SK-N-MC (cell line): ENCODE measurements around the gene EPN3.

Experiments used
- DNase-seq: peaks from one replicate; pipeline ENCODE4 v3.0.0-alpha.2; 2011; ENCODE audit warnings: low read depth, low spot score
- H3K27ac ChIP-seq: fragments of 200-600 bp; sonication (generic); 2 replicates; pipeline ENCODE4 v1.5.1; 2016; ENCODE audit warnings: mixed run types
- H3K36me3 ChIP-seq: fragments of 200-600 bp; sonication (generic); 2 replicates; pipeline ENCODE4 v1.6.1; 2017; ENCODE audit warnings: antibody characterized with exemption, low read length, mixed read lengths; ENCODE audit not compliant: insufficient read depth
- H3K4me3 ChIP-seq: fragments of 200-600 bp; sonication (generic); 2 replicates; pipeline ENCODE4 v1.5.1; 2016
- H3K9ac ChIP-seq: fragments of 200-600 bp; sonication (generic); 2 replicates; pipeline ENCODE4 v1.8.0; 2017; ENCODE audit warnings: mixed run types, mixed read lengths; ENCODE audit not compliant: insufficient read length
- H3K9me3 ChIP-seq: fragments of 200-600 bp; sonication (generic); 2 replicates; pipeline ENCODE4 v1.6.1; 2017; ENCODE audit warnings: low read depth, mild to moderate bottlenecking, antibody characterized with exemption, low read length, moderate library complexity, mixed read lengths
- EZH2 ChIP-seq: fragments of 200-600 bp; sonication (generic); IDR thresholded peaks from one replicate; pipeline ENCODE4 v1.6.1; 2017; ENCODE audit warnings: antibody characterized with exemption
- FOXP2 ChIP-seq: optimal IDR thresholded peaks from 2 replicates; pipeline ENCODE3; 2011; ENCODE audit warnings: mild to moderate bottlenecking, moderate library complexity; ENCODE audit not compliant: insufficient read depth; ENCODE audit errors: extremely low read length, control extremely low read depth
- POLR2AphosphoS5 ChIP-seq: IDR thresholded peaks from 2 replicates; pipeline ENCODE4 v1.6.1; 2012; ENCODE audit warnings: mild to moderate bottlenecking, low read depth, low read length, borderline replicate concordance

The EPN3 gene

DNA sequence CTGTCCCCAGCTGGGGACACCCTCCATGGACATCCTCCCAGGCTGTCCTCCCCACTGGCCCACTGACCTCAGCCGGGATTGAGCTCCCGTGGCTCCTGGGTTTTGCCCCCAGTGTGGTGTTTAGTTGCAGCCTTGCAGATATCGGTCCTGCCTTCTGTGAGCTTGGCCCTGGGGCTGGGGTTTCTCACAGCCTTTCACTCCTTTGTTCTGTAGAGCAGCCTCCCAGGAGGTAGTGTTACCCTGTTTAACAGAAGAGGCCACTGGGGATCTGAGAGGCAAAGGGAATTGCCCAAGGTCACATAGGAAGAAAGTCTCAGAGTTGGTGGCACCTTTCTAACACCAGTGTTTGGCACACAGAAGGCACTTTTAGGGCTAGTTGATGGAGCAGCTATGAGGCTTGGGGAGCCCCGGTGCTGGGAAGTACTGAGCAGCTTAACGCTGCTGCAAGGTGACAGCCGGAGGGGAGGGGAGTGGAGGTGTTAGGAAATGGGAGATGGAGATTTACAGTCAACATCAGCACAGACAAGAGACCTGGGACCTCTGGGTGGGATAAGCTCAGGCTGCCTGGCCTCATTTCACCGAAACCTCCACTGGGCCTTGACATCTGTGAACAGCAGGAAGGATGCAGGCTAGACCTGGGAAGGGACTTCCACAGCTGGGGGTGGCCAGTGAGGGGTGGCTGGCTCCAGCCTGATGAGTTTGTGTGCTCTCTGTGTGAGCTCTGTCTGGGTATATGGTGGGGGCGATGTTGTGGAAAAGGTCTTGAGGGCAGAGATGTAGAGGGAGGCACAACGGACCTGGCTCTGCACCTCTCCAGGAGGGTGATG is 54.1 kb downstream of the EPN3 start:
- Histone ChIP-seq H3K9me3 (no peaks in the 10 kb centered on the region), H3K4me3 (no peak overlapping the region), H3K9ac (no peak overlapping the region), H3K36me3 (no peaks in the 10 kb centered on the region; the same call in 1 of the 2 replicates), H3K27ac (no peak overlapping the region)
- TF ChIP-seq EZH2 (no peak), POLR2AphosphoS5 (no peak), FOXP2 (no peak)
- no peak for DNase-seq

DNA sequence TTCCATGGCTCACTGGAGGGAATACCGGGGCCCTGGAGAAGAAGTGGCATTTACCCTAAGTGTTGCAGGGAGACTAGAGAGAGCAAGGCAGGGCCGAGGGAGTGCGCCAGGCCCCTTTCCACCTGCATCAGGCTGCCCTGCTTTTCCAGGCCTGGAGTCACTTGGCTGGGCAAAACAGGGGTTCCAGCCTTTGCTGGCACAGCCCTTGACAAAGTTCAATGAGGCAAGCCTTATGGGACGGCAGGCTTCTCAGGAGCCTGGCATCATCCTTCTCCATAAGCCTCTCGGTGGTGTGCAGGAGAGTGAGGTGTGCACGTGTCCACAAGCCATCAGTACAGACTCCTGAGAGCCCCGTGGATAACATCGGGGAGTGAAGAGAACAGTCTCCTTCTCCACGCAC is 55.0 kb downstream of the EPN3 start:
- no peak for TF ChIP-seq POLR2AphosphoS5
- TF ChIP-seq FOXP2, result no peak
- TF ChIP-seq EZH2, result no peak

DNA sequence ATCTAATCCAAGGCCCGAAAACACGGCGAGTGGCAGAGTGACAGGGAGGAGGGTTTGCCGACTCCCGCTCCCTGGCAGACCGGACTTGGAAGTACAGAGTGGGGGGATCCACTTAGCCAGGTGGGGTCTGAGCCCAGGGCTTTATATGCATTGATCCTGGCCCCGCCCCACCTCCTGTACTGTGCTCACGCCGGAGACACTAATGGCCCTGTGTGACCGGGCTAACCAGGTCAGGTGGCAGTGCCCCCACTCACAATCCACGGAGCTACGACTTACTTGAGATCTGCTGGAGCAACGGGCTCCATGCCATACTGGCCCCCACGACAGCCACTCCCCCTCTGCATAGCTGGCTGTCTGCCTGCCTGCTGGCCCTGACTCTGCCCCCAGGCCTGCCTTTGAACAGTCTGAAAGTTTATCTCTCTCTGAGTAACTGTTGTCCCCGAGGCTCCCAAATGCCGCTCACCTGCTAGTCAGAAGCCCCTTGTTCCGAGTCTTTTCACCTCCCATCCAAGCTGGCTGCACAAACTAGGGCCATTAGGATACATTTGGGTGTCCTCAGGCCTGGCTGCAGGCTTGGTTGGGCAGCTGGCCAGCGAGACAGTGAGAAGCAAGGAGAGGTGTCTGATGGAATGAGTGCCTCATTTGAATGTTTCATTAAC is 56.0 kb downstream of the EPN3 start:
- Histone ChIP-seq H3K36me3 (no peaks in the 10 kb centered on the region), H3K27ac (no peak overlapping the region), H3K9me3 (no peaks in the 10 kb centered on the region), H3K4me3 (no peak overlapping the region), H3K9ac (no peak overlapping the region)
- TF ChIP-seq EZH2 (no peak), POLR2AphosphoS5 (no peak), FOXP2 (no peak)
- DNase-seq, result no peak

More for the DNA sequence above, 55.0 kb downstream of the EPN3 start:
- no peaks in the 10 kb centered on the region for H3K9me3 ChIP-seq
- H3K27ac ChIP-seq, result 0 out of 2 replicates have a peak overlapping the region, but pooled peaks have one; percentile 1
- no peak overlapping the region for H3K9ac ChIP-seq
- DNase-seq, result no peak
- no peak overlapping the region for H3K4me3 ChIP-seq
- no peaks in the 10 kb centered on the region for H3K36me3 ChIP-seq

DNA sequence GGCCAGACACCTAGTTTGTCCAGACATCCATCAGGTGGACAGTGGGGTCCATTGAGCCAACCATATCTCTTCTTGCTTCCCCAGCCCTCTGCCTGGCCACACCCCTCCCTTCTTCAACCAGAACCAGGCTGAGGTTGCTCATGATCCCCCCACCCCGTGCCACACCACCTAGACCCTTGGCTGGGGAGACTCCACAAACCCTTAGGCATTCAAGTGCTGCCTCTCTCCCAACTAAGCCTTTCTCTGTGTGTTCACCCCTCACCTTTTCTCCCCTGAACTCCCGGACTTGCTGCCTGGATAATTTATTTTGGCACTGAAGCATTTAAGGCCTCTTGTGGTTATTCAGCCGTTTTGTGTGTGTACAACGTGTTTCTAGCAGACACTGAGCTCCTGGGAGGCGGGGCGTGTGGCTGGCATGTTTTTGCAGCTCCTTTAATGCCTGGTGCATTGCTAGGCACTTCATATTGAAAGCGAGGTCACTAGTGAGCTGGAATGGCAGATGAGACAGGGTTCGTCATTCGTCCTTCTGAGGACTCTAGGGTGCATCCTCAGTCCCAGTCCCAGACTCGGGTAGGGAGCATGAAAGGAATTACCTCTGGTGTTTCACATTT is 56.7 kb downstream of the EPN3 start:
- H3K36me3 ChIP-seq, result no peaks in the 10 kb centered on the region
- DNase-seq, result no peak
- no peaks in the 10 kb centered on the region for H3K9me3 ChIP-seq
- TF ChIP-seq FOXP2 (no peak), POLR2AphosphoS5 (no peak), EZH2 (no peak)
- no peak overlapping the region for H3K9ac ChIP-seq
- H3K27ac ChIP-seq, result peak overlapping the region; percentile 36; the same call in 1 of the 2 replicates
- H3K4me3 ChIP-seq, result no peak overlapping the region

DNA sequence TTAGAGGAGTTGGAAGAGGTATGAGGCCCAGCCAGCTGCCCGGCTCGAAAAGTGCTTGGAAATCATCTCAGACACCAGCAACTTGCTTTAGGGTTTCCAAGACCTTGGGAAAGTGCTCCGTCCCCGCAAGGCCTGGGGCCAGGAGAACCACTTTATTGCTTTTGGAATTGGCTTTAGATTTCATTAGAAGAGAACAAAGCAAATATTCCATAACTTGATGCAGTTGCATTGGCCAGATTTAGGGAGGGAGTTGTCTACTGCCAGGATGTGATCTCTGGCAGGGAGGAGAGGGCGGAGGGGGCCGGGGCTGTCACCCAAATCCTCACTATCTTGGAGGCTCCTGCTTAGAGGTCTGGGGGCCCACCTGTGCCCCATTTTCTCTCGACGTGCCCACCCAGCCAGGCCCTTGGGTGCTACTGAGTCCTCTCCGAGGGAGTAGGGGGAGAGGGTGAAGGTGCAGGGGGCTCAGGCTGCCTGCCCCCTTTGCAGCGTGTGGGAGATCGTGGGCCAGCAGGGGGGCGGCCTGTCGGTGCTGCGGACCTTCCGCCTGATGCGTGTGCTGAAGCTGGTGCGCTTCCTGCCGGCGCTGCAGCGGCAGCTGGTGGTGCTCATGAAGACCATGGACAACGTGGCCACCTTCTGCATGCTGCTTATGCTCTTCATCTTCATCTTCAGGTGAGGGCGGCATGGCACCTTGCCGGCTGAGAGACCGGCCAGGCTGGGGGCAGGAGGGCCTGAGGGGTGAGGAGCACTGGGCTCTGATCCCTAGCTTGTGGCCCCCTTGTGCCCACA is 58.6 kb downstream of the EPN3 start:
- Histone ChIP-seq H3K9ac (no peak overlapping the region), H3K27ac (no peak overlapping the region), H3K4me3 (no peak overlapping the region), H3K9me3 (no peaks in the 10 kb centered on the region), H3K36me3 (no peaks in the 10 kb centered on the region)
- TF ChIP-seq POLR2AphosphoS5, result no peak
- no peak for TF ChIP-seq EZH2
- TF ChIP-seq FOXP2, result no peak
- DNase-seq, result no peak

DNA sequence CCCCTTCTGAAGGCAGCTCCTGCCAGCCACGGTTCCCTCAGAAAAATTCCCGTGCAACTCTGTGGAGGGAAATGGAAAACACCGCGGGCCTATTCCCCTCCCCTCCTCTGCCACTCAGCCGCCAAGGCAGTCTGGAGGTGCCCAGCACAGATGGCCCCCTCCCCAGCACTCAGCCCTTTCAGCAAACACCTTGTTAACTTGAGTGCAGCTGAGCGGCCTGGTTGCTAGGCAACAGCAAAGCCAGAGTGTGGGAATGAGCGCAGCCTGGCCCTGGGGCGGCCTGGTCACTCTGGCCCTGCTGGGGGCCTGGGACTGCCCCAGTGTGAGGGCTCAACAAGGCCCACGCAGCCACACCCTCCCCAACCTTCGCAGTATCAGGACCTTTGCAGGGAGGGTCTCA is 60.8 kb downstream of the EPN3 start:
- no peak overlapping the region for H3K4me3 ChIP-seq
- H3K27ac ChIP-seq, result no peak overlapping the region
- TF ChIP-seq POLR2AphosphoS5, result no peak
- no peak for TF ChIP-seq FOXP2
- no peak for TF ChIP-seq EZH2
- no peaks in the 10 kb centered on the region for H3K9me3 ChIP-seq
- H3K36me3 ChIP-seq, result no peaks in the 10 kb centered on the region; the same call in 1 of the 2 replicates
- DNase-seq, result no peak
- H3K9ac ChIP-seq, result no peak overlapping the region
